ENCODE measurements around the gene GTF2A2.

DNA sequence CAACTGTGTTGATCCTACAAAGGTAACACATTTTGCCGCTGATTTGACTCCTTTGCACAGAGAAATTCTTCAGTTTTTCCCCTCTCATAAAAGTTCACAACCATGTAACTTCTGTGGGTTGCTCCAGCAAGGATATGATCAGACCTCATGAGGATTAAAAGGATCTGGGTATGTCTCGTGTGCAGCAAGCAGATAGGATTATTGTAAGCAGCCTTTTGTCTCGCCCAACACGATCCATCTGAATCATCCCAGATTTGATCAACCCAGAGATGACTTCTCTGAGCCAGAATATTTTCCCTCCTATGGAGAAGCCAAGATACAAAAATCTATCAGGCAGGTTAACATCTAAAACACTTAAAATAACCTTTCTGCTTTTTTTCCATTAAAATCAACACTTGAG is 44.6 kb upstream of the GTF2A2 start:
- TF ChIP-seq, protein P1, sequence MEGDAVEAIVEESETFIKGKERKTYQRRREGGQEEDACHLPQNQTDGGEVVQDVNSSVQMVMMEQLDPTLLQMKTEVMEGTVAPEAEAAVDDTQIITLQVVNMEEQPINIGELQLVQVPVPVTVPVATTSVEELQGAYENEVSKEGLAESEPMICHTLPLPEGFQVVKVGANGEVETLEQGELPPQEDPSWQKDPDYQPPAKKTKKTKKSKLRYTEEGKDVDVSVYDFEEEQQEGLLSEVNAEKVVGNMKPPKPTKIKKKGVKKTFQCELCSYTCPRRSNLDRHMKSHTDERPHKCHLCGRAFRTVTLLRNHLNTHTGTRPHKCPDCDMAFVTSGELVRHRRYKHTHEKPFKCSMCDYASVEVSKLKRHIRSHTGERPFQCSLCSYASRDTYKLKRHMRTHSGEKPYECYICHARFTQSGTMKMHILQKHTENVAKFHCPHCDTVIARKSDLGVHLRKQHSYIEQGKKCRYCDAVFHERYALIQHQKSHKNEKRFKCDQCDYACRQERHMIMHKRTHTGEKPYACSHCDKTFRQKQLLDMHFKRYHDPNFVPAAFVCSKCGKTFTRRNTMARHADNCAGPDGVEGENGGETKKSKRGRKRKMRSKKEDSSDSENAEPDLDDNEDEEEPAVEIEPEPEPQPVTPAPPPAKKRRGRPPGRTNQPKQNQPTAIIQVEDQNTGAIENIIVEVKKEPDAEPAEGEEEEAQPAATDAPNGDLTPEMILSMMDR (IDR thresholded peaks at IDR 0.05; ENCODE audit: insufficient read depth, low read length): no peak
- no peak for TF ChIP-seq GABPA (IDR thresholded peaks at IDR 0.05; ENCODE audit: low read depth)
- TF ChIP-seq, protein P2, sequence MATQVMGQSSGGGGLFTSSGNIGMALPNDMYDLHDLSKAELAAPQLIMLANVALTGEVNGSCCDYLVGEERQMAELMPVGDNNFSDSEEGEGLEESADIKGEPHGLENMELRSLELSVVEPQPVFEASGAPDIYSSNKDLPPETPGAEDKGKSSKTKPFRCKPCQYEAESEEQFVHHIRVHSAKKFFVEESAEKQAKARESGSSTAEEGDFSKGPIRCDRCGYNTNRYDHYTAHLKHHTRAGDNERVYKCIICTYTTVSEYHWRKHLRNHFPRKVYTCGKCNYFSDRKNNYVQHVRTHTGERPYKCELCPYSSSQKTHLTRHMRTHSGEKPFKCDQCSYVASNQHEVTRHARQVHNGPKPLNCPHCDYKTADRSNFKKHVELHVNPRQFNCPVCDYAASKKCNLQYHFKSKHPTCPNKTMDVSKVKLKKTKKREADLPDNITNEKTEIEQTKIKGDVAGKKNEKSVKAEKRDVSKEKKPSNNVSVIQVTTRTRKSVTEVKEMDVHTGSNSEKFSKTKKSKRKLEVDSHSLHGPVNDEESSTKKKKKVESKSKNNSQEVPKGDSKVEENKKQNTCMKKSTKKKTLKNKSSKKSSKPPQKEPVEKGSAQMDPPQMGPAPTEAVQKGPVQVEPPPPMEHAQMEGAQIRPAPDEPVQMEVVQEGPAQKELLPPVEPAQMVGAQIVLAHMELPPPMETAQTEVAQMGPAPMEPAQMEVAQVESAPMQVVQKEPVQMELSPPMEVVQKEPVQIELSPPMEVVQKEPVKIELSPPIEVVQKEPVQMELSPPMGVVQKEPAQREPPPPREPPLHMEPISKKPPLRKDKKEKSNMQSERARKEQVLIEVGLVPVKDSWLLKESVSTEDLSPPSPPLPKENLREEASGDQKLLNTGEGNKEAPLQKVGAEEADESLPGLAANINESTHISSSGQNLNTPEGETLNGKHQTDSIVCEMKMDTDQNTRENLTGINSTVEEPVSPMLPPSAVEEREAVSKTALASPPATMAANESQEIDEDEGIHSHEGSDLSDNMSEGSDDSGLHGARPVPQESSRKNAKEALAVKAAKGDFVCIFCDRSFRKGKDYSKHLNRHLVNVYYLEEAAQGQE (IDR thresholded peaks at IDR 0.05; ENCODE audit: insufficient replicate concordance, low read depth): no peak
